ENCODE data around the gene TSEN2. TPM values are rescaled to one million over a fixed set of nuclear protein-coding genes. Genes with fewer than 3 reads are reported as not detected.

Gene TSEN2
- total and polyA plus RNA-seq, 7 experiments from 2014 or later = 12.1 to 27.5 (median 13.9) TPM

GRCh38 chr3:12490547-12490946 lies 6.3 kb downstream of the TSEN2 start:
- H3K4me1 ChIP-seq (ENCODE audit: control insufficient read depth in 2 of 2, insufficient read depth in 2 of 2, low read length in 2 of 2) = no peaks in the 10 kb centered on the region
- intact Hi-C loops (cut with micrococcal nuclease) = no loop called here
- peaks cover 0 to 20% (median 0%) of the 10 kb centered on the region in 3 experiments for H3K36me3 ChIP-seq (ENCODE audit: control insufficient read depth in 2 of 3, insufficient read depth in 3 of 3, low read length in 3 of 3)
- Mint-ChIP-seq H3K9me3 (no peaks in the 10 kb centered on the region), H3K27ac (peak overlapping the region in 1 of 9 donors; percentile 77), H3K4me3 (no peak overlapping the region), H3K36me3 (peaks cover 3 to 29% (median 10%) of the 10 kb centered on the region in 5 donors), H3K4me1 (peaks cover 6 to 37% (median 18%) of the 10 kb centered on the region in 7 donors), H3K27me3 (no peaks in the 10 kb centered on the region)
- no peak for DNase-seq
- ChIA-PET CTCF (no interaction called here), POLR2A (no interaction called here)
- ATAC-seq = no peak
- H3K9me3 ChIP-seq (ENCODE audit: control insufficient read depth in 2 of 3, low read length in 3 of 3) = no peaks in the 10 kb centered on the region
- H3K27ac ChIP-seq (ENCODE audit: low read depth, low read length) = no peak overlapping the region
- H3K4me3 ChIP-seq (ENCODE audit: low read length) = no peak overlapping the region
- no peaks in the 10 kb centered on the region for H3K27me3 ChIP-seq (ENCODE audit: control insufficient read depth in 2 of 2, insufficient read depth in 2 of 2, low read length in 2 of 2)

GRCh38 chr3:12495749-12496452 lies 11.6 kb downstream of the TSEN2 start:
- CTCF ChIA-PET = no interaction called here
- POLR2A ChIA-PET = no interaction called here
- H3K36me3 Mint-ChIP-seq = peaks cover 6 to 62% (median 39%) of the 10 kb centered on the region in 5 donors

GRCh38 chr3:12496453-12496761 lies 12.1 kb downstream of the TSEN2 start:
- ChIA-PET POLR2A (no interaction called here), CTCF (interaction anchor here (0.7 kb wide), 1 partner anchor 58 kb away, joined by 3 read pairs; no protein-coding TSS in a partner anchor)
- intact Hi-C loops (cut with micrococcal nuclease) = no loop called here
- no peaks in the 10 kb centered on the region for H3K27me3 ChIP-seq (ENCODE audit: control insufficient read depth in 2 of 2, insufficient read depth in 2 of 2, low read length in 2 of 2)
- H3K9me3 Mint-ChIP-seq = no peaks in the 10 kb centered on the region
- no peaks in the 10 kb centered on the region for H3K27me3 Mint-ChIP-seq
- H3K27ac ChIP-seq (ENCODE audit: low read depth, low read length) = no peak overlapping the region
- H3K4me1 Mint-ChIP-seq = no peaks in the 10 kb centered on the region
- no peaks in the 10 kb centered on the region for H3K4me1 ChIP-seq (ENCODE audit: control insufficient read depth in 2 of 2, insufficient read depth in 2 of 2, low read length in 2 of 2)
- H3K36me3 ChIP-seq (ENCODE audit: control insufficient read depth in 2 of 3, insufficient read depth in 3 of 3, low read length in 3 of 3) = peaks cover 0 to 71% (median 6%) of the 10 kb centered on the region in 3 experiments
- H3K4me3 Mint-ChIP-seq = no peak overlapping the region
- H3K9me3 ChIP-seq (ENCODE audit: control insufficient read depth in 2 of 3, low read length in 3 of 3) = no peaks in the 10 kb centered on the region
- ATAC-seq (no peak), DNase-seq (no peak)
- H3K36me3 Mint-ChIP-seq = peaks cover 5 to 65% (median 42%) of the 10 kb centered on the region in 5 donors
- H3K27ac Mint-ChIP-seq = no peak overlapping the region
- H3K4me3 ChIP-seq (ENCODE audit: low read length) = no peak overlapping the region

More at GRCh38 chr3:12495749-12496452, 11.6 kb downstream of the TSEN2 start:
- ATAC-seq (no peak), DNase-seq (no peak)
- no peak overlapping the region for H3K4me3 ChIP-seq (ENCODE audit: low read length)
- intact Hi-C loops (cut with micrococcal nuclease) = no loop called here
- Mint-ChIP-seq H3K4me1 (no peaks in the 10 kb centered on the region), H3K27ac (peak overlapping the region in 1 of 9 donors; percentile 38), H3K27me3 (no peaks in the 10 kb centered on the region), H3K9me3 (no peaks in the 10 kb centered on the region), H3K4me3 (no peak overlapping the region)
- H3K4me1 ChIP-seq (ENCODE audit: control insufficient read depth in 2 of 2, insufficient read depth in 2 of 2, low read length in 2 of 2) = no peaks in the 10 kb centered on the region
- no peaks in the 10 kb centered on the region for H3K9me3 ChIP-seq (ENCODE audit: control insufficient read depth in 2 of 3, low read length in 3 of 3)
- H3K27me3 ChIP-seq (ENCODE audit: control insufficient read depth in 2 of 2, insufficient read depth in 2 of 2, low read length in 2 of 2) = no peaks in the 10 kb centered on the region
- H3K36me3 ChIP-seq (ENCODE audit: control insufficient read depth in 2 of 3, insufficient read depth in 3 of 3, low read length in 3 of 3) = peaks cover 0 to 66% (median 6%) of the 10 kb centered on the region in 3 experiments
- no peak overlapping the region for H3K27ac ChIP-seq (ENCODE audit: low read depth, low read length)

GRCh38 chr3:12499474-12499873 lies 15.2 kb downstream of the TSEN2 start:
- H3K27me3 ChIP-seq (ENCODE audit: control insufficient read depth in 2 of 2, insufficient read depth in 2 of 2, low read length in 2 of 2) = no peaks in the 10 kb centered on the region
- no peaks in the 10 kb centered on the region for H3K4me1 ChIP-seq (ENCODE audit: control insufficient read depth in 2 of 2, insufficient read depth in 2 of 2, low read length in 2 of 2)
- Mint-ChIP-seq H3K27me3 (no peaks in the 10 kb centered on the region), H3K27ac (no peak overlapping the region), H3K4me3 (no peak overlapping the region), H3K36me3 (peaks cover 6 to 72% (median 52%) of the 10 kb centered on the region in 5 donors), H3K4me1 (no peaks in the 10 kb centered on the region), H3K9me3 (no peaks in the 10 kb centered on the region)
- ChIA-PET POLR2A (no interaction called here), CTCF (no interaction called here)
- no peaks in the 10 kb centered on the region for H3K9me3 ChIP-seq (ENCODE audit: control insufficient read depth in 2 of 3, low read length in 3 of 3)
- DNase-seq (no peak), ATAC-seq (no peak)
- intact Hi-C loops (cut with micrococcal nuclease) = no loop called here
- peaks cover 0 to 79% (median 6%) of the 10 kb centered on the region in 3 experiments for H3K36me3 ChIP-seq (ENCODE audit: control insufficient read depth in 2 of 3, insufficient read depth in 3 of 3, low read length in 3 of 3)
- no peak overlapping the region for H3K4me3 ChIP-seq (ENCODE audit: low read length)
- H3K27ac ChIP-seq (ENCODE audit: low read depth, low read length) = no peak overlapping the region

- H3K4me3 ChIP-seq (ENCODE audit: low read length) = no peak overlapping the region
- DNase-seq (no peak), ATAC-seq (no peak)
- Mint-ChIP-seq H3K4me3 (no peak overlapping the region), H3K4me1 (no peaks in the 10 kb centered on the region), H3K36me3 (peaks cover 6 to 71% (median 49%) of the 10 kb centered on the region in 5 donors), H3K27me3 (no peaks in the 10 kb centered on the region), H3K27ac (peak overlapping the region in 1 of 9 donors; percentile 30), H3K9me3 (no peaks in the 10 kb centered on the region)
- ChIA-PET CTCF (no interaction called here), POLR2A (interaction anchor here (1.4 kb wide), 1 partner anchor 17 kb away, joined by 3 read pairs; the partner anchor contains the start of gene TSEN2)
- intact Hi-C loops (cut with micrococcal nuclease) = no loop called here
- H3K9me3 ChIP-seq (ENCODE audit: control insufficient read depth in 2 of 3, low read length in 3 of 3) = no peaks in the 10 kb centered on the region
- H3K27ac ChIP-seq (ENCODE audit: low read depth, low read length) = no peak overlapping the region
- no peaks in the 10 kb centered on the region for H3K4me1 ChIP-seq (ENCODE audit: control insufficient read depth in 2 of 2, insufficient read depth in 2 of 2, low read length in 2 of 2)
- no peaks in the 10 kb centered on the region for H3K27me3 ChIP-seq (ENCODE audit: control insufficient read depth in 2 of 2, insufficient read depth in 2 of 2, low read length in 2 of 2)
- peaks cover 0 to 75% (median 6%) of the 10 kb centered on the region in 3 experiments for H3K36me3 ChIP-seq (ENCODE audit: control insufficient read depth in 2 of 3, insufficient read depth in 3 of 3, low read length in 3 of 3)
These were observed 17.2 kb downstream of the TSEN2 start for GRCh38 chr3:12501360-12502020.

GRCh38 chr3:12503126-12503957 lies 19.1 kb downstream of the TSEN2 start:
- H3K4me3 ChIP-seq (ENCODE audit: low read length) = no peak overlapping the region
- CTCF ChIA-PET = no interaction called here
- H3K4me1 ChIP-seq (ENCODE audit: control insufficient read depth in 2 of 2, insufficient read depth in 2 of 2, low read length in 2 of 2) = no peaks in the 10 kb centered on the region
- H3K36me3 ChIP-seq (ENCODE audit: control insufficient read depth in 2 of 3, insufficient read depth in 3 of 3, low read length in 3 of 3) = peaks cover 0 to 70% (median 1%) of the 10 kb centered on the region in 3 experiments
- Mint-ChIP-seq H3K27me3 (no peaks in the 10 kb centered on the region), H3K4me3 (no peak overlapping the region), H3K4me1 (peaks cover 0 to 6% (median 0%) of the 10 kb centered on the region in 7 donors), H3K9me3 (no peaks in the 10 kb centered on the region), H3K27ac (no peak overlapping the region), H3K36me3 (peaks cover 3 to 63% (median 39%) of the 10 kb centered on the region in 5 donors)
- no peak for DNase-seq
- no peaks in the 10 kb centered on the region for H3K9me3 ChIP-seq (ENCODE audit: control insufficient read depth in 2 of 3, low read length in 3 of 3)
- POLR2A ChIA-PET = no interaction called here
- peak; percentile 38 for ATAC-seq
- no peaks in the 10 kb centered on the region for H3K27me3 ChIP-seq (ENCODE audit: control insufficient read depth in 2 of 2, insufficient read depth in 2 of 2, low read length in 2 of 2)
- H3K27ac ChIP-seq (ENCODE audit: low read depth, low read length) = no peak overlapping the region
- intact Hi-C loops (cut with micrococcal nuclease) = no loop called here

All from naive thymus-derived CD4-positive, alpha-beta T cell (primary cell).